H4 (cell line): ENCODE measurements around the gene KCND1. TPM values are rescaled to one million over a fixed set of nuclear protein-coding genes. Genes with fewer than 3 reads are reported as not detected.
A peak's percentile ranks its signal among the peaks of the same experiment; 100 is the strongest.

Experiments
- DNase-seq: peaks from one replicate; pipeline ENCODE4 v3.0.0-alpha.2; 2015; ENCODE audit warnings: low spot score
- total RNA-seq: library from RNA; depleted of rRNA; stranded (reverse); fragments of >200 nt; shearing (Covaris generic); gene quantifications from 2 replicates; pipeline ENCODE4 v1.2.3, GENCODE V29; 2014

KCND1 gene
- total RNA-seq, 1 experiment from 2014 or later: 0.12 TPM

- peak; percentile 75 for DNase-seq
Measured at GRCh38 chrX:48937054-48937907, 34.4 kb downstream of the KCND1 start.

DNA sequence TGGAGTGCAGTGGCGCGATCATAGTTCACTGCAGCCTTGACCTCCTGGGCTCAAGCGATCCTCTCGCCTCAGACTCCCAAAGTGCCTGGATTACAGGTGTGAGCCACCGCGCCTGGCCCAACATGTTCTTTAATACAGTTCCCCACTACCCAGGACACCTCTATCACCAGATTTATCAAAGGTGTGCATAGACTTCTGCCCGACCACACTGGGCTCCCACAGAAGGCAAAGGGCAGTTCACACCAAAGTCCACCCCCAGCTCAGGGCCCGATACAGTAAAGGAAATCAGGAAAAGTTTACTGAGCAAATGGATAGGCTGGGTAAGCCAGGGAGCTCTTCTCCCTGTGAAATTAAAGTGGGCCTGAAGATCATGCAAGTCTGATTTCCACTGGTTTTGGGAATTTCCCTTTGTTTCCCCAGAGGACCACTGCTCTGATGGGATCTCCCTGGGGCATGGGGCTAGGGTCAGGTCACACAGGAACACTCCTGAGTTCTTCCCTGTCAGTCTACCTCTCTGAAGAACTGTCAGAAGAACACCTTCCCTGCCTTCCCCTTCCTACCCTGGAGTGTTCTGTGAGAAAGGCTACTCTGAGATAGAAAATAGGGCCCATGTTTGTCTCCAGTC is 35.1 kb downstream of the KCND1 start:
- DNase-seq: no peak

- DNase-seq: no peak
Measured at GRCh38 chrX:48935301-48935670, 36.4 kb downstream of the KCND1 start.

GRCh38 chrX:48934581-48935300 is 36.9 kb downstream of the KCND1 start:
- DNase-seq: no peak

DNA sequence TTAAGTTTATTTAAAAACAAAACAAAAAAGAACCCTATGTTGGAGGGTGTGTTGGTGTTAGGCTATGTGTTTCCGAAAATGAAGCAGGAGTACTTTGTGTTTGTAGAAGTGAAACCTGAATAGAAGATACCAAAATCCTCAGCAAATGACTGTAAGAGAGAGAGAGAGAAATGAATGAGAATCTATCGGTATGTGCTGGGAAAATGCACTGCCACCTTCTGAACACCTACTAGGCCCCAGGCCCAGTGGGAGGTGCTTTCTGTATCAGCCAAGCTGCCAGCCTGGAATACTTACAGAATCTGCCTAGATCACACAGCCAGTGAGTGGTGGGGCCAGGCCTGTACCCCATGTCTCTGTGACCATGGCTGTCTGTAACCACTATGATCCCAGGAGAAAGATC is 37.9 kb downstream of the KCND1 start:
- no peak for DNase-seq

- DNase-seq: no peak
Measured at GRCh38 chrX:48927736-48928382, 43.8 kb downstream of the KCND1 start.

DNA sequence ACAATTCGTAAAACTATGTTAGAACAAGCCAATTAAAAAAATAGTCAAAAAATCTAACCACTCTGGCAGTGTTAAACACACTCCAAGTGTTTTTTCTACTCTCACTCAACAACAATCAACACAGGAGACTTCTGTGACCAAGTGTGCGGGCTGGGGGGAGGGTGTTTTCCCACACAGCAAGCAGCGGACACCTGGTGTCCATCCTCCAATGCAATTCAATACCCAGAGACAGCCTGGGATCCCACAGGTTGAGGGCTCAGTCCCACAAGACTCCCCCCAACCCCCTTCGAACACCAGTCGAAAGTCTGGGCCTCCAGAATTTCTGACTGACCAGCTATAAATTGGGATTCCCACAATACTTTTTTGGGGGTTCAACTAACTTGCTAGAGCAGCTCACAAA is 44.5 kb downstream of the KCND1 start:
- no peak for DNase-seq

DNA sequence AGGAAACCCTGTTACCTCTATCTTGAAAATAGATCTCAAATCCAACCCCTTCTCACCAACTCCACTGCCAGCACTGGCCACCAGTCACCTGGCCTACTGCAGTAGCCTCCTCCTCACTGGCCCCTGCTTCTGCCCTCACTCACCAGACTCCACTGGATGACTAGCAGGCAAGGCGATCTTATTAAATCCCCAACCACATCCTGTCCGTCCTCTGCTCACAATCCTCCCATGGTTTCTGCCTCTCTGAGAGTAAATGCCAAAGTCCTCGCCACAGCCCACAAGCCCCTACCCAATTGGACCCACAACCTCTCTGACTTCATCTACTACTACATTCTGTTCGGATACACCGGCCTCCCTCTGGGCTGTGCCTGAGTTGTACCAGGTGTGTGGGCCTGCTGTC is 47.4 kb downstream of the KCND1 start:
- DNase-seq: no peak

- no peak for DNase-seq
Measured at GRCh38 chrX:48923771-48924170, 47.9 kb downstream of the KCND1 start.

- no peak for DNase-seq
Measured at GRCh38 chrX:48920718-48921104, 50.9 kb downstream of the KCND1 start.

- no peak for DNase-seq
Measured at GRCh38 chrX:48919947-48920717, 51.5 kb downstream of the KCND1 start.

DNA sequence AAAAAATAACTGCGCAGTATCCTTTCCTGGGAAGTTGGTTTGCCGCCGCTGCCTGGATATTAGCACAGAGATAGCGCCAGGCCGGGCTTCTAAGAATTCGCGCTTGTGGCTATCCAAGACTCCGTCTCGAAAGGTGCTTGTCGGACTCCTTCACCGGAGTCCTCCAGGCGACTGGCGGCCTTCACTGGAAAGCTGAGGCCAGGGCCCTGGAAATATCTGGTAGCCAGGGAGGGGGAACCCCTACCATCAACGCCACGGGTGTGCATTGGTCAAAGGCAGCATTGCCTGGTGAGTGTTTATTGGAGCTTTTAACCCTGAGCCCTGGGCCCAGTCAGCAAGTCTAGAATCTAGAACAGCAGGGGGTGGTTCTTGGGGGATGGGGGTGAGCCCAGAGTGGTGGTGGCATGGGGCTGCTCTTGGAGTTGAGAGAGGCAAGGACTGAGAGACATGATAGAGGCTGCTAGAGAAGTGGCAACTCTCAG is 52.2 kb downstream of the KCND1 start:
- no peak for DNase-seq

GRCh38 chrX:48918643-48919340 is 52.9 kb downstream of the KCND1 start, which contains the start of gene PIM2:
Gene PIM2 (minus strand): TSS chrX:48919024. CDS start chrX:48918834, 190 bp downstream.
- DNase-seq: peak; percentile 89

- no peak for DNase-seq
Measured at GRCh38 chrX:48918301-48918642, 53.4 kb downstream of the KCND1 start.

DNA sequence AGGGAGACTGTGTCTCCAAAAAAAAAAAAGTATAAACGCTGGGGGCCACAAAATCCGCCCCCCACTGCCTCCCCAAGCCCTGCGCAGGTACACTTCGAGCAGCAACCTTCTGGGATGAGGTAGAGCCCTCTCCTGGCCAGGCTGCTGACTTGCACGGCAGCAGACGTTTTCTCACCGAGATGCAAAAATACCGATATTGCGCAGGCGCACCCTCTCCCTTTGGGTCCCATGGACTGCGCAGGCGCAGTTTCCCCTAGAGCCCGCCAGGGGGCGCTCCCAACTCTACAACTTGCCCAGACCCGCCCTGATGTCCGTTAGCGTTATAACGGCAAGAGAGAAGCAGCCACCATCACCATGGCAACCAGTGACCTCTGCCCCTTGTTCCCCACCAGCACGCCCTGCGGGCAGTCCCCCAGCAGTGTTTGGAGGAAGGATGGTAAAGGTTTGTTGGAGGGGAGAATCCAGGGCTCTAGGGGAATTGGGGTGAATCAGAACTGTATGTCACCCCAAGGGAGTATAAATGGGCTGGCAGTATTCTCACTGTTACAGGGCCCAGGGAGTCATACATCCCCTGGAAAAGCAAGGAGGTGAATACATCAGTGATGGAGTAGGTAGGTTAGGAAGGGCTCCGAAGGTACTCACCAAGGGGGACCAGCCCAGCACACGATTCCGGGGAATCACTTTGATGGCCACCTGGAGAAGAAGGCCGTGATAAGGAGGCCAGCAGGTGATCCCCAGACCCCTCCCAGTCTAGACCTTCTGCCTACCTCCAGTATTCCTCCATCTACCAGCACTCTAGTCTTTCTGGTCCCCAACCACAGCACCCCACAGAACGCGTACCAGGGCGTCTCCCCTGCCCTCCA is 54.3 kb downstream of the KCND1 start:
- peak; percentile 91 for DNase-seq

DNA sequence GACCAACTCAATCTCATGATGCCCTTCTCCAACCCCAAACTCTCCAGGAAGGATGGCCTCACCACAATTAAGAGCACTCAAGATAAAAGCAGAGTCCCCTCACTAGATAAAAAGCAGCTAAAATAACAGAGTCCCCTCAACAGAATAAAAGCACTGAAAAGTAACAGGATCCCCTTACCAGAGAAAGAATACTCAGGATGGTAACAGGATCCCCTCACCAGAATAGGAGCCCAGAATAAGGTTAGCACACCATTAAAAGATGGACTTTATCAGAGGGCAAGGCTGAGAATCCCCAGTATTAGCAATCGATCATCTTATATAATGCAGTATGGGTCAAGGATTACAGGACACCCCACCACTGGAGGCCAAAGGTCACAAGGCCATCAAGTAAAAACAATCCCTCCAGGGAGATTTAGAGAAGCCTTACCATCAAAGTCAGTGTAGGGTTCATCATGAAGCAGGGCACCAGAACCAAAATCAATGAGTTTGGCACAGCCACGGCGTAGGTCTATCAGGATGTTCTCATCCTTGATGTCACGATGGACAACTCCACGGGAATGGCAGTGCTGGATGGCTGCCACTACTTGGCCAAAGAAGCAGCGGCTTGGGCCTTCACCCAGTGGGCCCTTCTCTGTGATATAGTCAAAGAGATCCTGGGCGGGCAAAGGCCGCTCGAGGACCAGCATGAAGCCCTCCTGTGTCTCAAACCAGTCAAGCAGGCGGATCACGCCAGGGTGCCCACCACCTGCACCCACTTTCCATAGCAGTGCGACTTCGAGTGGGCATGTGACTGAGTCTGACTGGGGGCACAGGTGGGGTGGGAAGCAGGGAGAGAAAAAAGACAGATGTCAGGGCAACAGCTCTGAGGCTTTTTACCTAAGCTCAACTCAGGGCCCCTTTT is 56.8 kb downstream of the KCND1 start:
- DNase-seq: no peak

DNA sequence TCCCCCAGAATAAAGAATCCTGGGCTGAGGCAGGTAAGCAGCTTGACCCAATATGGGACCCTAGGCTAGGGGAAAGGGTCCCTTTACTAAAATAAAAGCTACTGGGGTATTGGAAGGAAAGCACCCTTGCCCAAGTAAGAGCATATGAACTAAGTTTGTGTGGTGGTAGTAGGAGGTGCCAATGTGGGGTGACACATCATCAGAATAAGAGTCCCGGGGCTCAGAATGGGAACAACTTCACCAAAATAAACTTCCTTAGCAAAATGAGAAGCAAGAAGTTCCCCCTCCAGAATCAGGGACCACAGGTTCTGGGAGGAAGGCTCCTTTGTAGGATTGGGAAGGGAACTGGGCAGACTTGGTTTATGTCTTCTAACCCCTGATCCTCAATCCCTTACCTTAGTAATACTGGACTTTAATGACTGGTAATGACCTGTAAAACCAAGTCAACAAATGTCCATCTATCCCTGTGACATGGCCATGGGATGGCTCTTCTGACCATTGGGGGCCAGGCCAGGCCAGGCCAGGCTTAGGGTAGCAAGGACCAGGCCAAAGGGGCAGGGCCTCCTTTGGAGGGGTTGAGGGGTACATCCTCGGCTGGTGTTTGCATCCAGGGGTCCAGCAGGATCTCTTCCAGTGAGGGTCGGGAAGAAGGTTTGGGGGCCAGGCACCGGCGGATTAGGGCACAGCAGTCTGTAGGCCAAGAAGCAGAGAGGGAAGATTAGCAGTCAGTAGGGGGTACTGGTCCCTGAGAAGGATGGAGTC is 57.9 kb downstream of the KCND1 start:
- no peak for DNase-seq
